HT-29 (cell line): ENCODE measurements around the gene C10orf143. TPM values are rescaled to one million over a fixed set of nuclear protein-coding genes. Genes with fewer than 3 reads are reported as not detected.

Source experiments
- DNase-seq: peaks from one replicate; pipeline ENCODE4 v3.0.0-alpha.2; 2015; ENCODE audit warnings: low spot score
- total RNA-seq: library from RNA; depleted of rRNA; stranded (reverse); fragments of >200 nt; shearing (Covaris generic); gene quantifications from 2 replicates; pipeline ENCODE4 v1.2.3, GENCODE V29; 2014; rRNA removed

The C10orf143 gene
- total RNA-seq, 1 experiment from 2014 or later: not detected

- DNase-seq: no peak
Measured at GRCh38 chr10:130016095-130016494, 94.5 kb downstream of the C10orf143 start.

- no peak for DNase-seq
Measured at GRCh38 chr10:130015075-130015695, 95.4 kb downstream of the C10orf143 start.

GRCh38 chr10:130014263-130015074, 96.2 kb downstream of the C10orf143 start:
- DNase-seq: no peak

Other genes starting within 250 kb of the C10orf143 start
- gene EBF3, start 146.6 kb downstream of the C10orf143 start, total RNA-seq: not detected in 2 replicates
- gene GLRX3, start 25.6 kb upstream of the C10orf143 start, total RNA-seq: 62.5 and 77.0 TPM in 2 replicates